ES-I3 (cell line): ENCODE results near the gene MXRA8.
"Not testable (repeated sequence)": the region's sequence is repeated elsewhere in the genome, so short reads cannot be mapped to it uniquely, and the experiment has no call there.

Source experiments
- H3K36me3 ChIP-seq: 2 replicates; pipeline ENCODE4 v1.6.1; 2013; ENCODE audit warnings: mild to moderate bottlenecking, low read length, control low read depth, moderate library complexity; ENCODE audit not compliant: insufficient read depth
- H3K4me1 ChIP-seq: 2 replicates; pipeline ENCODE4 v1.6.1; 2013; ENCODE audit warnings: mild to moderate bottlenecking, control low read depth, low read length; ENCODE audit not compliant: insufficient read depth
- H3K9ac ChIP-seq: 2 replicates; pipeline ENCODE4 v1.6.1; 2013; ENCODE audit warnings: low read depth, mild to moderate bottlenecking, low read length, moderate library complexity
- H3K9me3 ChIP-seq: 2 replicates; pipeline ENCODE4 v1.6.1; 2013; ENCODE audit warnings: mild to moderate bottlenecking, low read length, moderate library complexity; ENCODE audit not compliant: control insufficient read depth, insufficient read depth

MXRA8 gene

DNA sequence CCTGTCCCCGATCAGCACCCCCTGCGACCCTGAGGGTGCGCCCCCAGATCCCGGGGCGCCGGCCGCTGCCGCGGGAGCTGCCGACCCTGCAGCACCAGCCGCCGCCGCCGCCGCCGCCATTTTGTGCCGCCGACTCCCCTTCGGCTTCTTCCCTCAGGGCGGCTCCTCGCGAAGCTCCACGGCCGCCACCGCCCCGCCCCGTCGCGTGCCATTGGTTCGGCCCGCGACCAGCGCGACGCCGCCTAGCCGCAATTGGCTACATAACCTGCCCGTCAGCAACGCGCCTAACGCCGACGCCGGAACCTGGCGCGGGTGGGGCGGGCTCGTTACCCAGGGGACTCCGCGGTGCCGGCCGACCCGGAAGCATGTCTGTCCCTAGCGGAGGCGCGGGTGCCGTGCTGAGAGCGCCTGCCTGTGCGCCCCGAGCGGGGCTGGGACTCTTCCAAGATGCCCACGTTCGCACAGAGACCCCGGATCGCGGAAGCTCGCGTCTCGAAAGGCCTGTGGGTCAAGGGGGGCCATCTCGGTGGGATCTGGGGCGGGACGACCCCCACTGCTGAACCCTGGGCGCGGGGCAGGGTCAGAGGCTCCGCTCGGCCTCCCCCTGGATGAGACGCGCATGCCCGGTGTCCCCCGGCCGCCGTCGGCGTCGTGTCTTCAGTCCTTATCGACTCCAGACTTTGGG, 41.0 kb upstream of the MXRA8 start, which contains the start of gene CCNL2:
Gene CCNL2, minus strand, starts transcription at position 149 of the 685 bp plus-strand sequence. Its CDS starts 29 bp downstream, at position 120.
- peak within 1 kb of the TSS; percentile 76 for H3K9ac ChIP-seq
- H3K9me3 ChIP-seq: no peaks in the 10 kb centered on the region
- H3K4me1 ChIP-seq: peaks cover 4% of the 10 kb centered on the region; the same call in 1 of the 2 replicates
- peaks cover 32% of the 10 kb centered on the region for H3K36me3 ChIP-seq

DNA sequence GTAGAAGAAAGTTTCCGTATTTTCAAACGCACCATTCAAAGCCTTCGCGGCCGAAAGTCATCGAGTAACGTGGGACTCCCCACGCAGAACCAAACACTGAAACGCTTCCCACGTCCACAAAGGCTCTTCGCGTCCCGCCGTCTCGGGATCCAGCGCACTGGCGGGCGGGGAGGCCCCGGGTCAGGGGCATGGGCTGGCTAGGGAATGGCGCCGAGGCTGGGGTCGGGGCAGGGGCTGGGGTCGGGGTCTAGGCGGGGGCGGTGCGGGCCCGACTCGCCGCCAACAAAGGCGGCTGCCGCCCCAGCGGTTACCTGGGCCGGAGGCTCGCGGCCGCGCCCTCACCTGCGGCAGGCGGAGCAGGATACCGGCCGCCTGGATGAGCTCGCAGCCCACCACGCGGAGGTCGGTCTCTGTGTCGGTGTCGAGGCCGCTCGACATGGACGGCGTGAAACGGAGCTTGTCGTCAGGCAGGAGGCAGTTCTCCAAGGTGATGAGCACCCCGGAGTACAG, 40.4 kb upstream of the MXRA8 start:
- H3K9ac ChIP-seq: peak overlapping the region; percentile 76
- H3K9me3 ChIP-seq: no peaks in the 10 kb centered on the region
- peaks cover 34% of the 10 kb centered on the region for H3K36me3 ChIP-seq
- peaks cover 4% of the 10 kb centered on the region; the same call in 1 of the 2 replicates for H3K4me1 ChIP-seq

DNA sequence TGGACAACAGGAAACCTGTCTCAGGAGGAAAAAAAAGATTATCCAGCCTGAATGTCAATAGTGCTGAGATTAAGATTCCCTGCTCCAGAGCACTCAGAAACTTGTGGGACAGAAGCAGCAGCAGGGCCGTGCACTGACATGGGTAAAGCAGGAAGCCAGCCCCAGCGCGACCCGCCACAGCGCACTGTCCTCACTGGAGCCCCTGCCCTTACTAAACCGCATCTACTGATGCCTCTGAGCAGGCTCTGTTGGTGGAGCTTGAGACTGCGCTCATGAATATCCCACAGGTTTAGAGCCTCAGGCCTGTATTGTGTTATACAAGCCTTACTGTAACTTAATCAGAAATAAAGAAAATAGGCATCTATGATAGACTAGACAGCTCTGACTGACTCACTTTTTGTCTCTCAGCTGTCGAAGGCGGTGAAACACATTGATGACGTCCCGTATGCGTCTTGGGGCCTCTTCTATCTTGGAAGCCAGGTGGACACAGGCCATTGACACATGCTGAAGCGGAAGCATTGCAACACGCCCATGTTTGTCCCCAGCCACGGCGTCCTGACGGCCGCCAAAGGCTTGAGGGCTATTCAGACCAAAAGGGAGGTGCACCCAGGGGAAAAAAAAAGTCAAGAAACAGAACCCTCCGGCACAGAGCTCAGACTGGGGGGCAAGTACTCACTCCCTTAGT, 39.6 kb upstream of the MXRA8 start:
- Histone ChIP-seq H3K9me3 (no peaks in the 10 kb centered on the region), H3K36me3 (peaks cover 37% of the 10 kb centered on the region), H3K9ac (peak overlapping the region; percentile 76), H3K4me1 (peaks cover 4% of the 10 kb centered on the region; the same call in 1 of the 2 replicates)

DNA sequence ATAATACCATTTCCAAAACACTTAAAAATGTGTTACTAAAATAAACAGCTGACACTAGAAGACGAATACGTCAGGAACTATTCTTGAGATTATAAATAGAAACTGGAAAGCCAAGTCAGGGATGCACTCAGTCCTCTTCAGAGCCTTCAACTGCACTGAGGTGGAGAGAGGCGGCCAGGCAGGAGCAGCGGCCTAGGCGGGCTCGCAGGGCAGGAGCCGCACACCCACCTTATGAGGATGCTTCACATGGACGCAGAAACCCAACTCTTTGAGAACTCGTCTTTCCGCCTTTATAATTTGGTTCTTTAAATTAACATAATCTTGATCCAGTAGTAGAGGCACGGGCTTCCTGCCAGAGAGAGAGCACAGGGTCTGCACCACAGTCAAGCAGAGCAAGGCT, 36.8 kb upstream of the MXRA8 start:
- H3K36me3 ChIP-seq: peaks cover 58% of the 10 kb centered on the region
- peaks cover 4% of the 10 kb centered on the region; the same call in 1 of the 2 replicates for H3K4me1 ChIP-seq

DNA sequence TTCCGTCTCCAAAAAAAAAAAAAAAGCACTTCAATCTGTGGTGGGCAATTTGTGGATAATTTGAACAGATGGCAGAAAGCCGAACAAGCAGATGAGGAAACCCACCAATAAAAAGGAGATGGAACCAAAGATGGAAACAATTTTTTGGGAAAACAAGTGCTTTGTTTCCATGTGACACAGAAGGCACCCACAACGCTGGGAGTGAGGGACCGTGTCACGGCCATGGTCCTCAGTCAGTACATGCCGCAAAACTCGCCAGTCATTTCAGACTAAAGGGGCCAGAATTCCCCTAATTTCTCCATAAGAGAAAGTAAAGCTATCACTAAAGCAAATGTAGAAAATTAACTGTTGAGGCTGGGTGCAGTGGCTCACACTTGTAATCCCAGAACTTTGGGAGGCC, 35.8 kb upstream of the MXRA8 start:
- Histone ChIP-seq H3K36me3 (peaks cover 69% of the 10 kb centered on the region), H3K9me3 (no peaks in the 10 kb centered on the region), H3K9ac (no peak overlapping the region), H3K4me1 (peaks cover 4% of the 10 kb centered on the region; the same call in 1 of the 2 replicates)

More for the DNA sequence above, 36.8 kb upstream of the MXRA8 start:
- Histone ChIP-seq H3K9me3 (no peaks in the 10 kb centered on the region), H3K9ac (no peak overlapping the region)

DNA sequence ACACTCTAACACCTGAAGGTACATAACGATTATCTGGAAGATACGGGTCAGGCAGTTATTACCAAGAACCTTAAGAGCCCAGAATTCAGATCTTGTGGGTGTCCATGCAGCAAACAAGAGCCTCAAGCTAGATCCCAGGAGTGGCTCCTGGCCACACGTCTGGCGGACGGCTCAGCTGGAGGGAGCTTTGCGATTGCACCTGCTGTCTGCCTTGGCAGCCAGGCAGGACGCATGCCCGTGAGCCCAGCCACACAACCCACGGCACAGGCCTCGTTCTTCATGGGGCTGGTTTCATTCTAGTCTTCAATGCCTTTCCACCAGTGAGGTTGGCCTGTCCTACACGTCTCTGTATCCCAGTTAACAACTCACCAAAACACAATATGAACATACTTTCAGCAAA, 35.1 kb upstream of the MXRA8 start:
- Histone ChIP-seq H3K4me1 (peaks cover 4% of the 10 kb centered on the region; the same call in 1 of the 2 replicates), H3K9ac (no peak overlapping the region), H3K36me3 (peaks cover 72% of the 10 kb centered on the region), H3K9me3 (no peaks in the 10 kb centered on the region)

DNA sequence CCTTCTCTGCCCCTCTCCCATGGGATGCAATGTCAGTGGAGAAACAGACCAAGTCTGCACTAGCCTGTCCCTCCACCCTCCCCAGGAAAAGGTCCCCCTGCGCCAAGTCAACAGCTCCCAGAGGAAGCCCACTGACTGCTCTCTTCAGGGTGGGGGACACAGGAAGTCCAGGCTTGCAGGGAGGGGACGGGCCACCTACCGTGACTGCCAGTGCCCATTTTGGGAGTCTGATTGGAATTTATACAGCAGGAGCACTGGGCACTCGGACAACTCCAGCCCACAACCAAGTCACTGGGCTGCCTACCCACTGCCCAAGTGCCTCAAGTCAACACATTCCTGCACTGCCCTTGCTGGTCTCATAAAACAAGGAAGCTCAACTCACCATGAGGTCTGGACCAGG, 34.7 kb upstream of the MXRA8 start:
- Histone ChIP-seq H3K9ac (no peak overlapping the region), H3K9me3 (no peaks in the 10 kb centered on the region), H3K4me1 (peaks cover under 1% of the 10 kb centered on the region; the same call in 1 of the 2 replicates), H3K36me3 (peaks cover 69% of the 10 kb centered on the region)

DNA sequence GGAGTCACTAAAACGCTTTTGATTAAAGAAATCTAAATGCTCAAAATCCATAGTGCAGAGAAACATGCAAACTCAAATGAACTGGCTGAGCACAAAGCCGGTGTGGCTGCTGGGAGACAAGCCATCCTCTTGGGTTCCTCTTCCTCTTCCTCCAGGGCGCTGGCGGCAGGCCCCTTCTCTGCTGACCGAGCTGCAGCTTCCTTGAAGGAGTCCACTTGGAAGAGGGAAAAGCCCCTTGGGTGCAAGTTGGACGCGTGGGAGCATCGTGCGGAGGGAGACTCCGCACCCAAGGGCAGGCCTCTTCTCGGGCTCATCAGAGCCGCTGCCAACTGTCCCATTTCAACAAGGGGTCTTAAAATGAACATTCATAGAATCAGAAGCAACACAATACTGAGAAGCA, 32.9 kb upstream of the MXRA8 start:
- Histone ChIP-seq H3K9me3 (no peaks in the 10 kb centered on the region), H3K36me3 (peaks cover 70% of the 10 kb centered on the region), H3K9ac (no peak overlapping the region), H3K4me1 (no peaks in the 10 kb centered on the region)

DNA sequence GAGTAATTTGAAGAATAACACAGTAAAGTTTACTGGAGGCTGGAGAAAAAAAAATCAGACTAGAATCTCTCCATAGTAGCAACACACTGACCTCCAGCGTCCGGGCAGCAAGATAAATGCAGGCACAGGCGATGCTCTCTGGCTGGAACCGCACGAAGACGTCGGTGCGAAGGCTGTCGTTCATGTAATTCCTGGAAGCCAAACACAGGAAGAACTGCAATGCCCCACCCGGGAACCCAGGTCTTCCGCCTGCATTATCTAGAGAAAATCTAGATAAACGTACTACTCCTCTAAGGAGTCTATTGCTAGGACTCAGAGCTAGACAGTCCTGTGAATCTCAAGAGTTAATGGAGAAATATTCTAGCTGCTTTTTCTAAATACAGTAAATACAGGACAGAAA, 32.3 kb upstream of the MXRA8 start:
- Histone ChIP-seq H3K4me1 (no peaks in the 10 kb centered on the region), H3K9ac (no peak overlapping the region), H3K9me3 (no peaks in the 10 kb centered on the region), H3K36me3 (peaks cover 72% of the 10 kb centered on the region)

DNA sequence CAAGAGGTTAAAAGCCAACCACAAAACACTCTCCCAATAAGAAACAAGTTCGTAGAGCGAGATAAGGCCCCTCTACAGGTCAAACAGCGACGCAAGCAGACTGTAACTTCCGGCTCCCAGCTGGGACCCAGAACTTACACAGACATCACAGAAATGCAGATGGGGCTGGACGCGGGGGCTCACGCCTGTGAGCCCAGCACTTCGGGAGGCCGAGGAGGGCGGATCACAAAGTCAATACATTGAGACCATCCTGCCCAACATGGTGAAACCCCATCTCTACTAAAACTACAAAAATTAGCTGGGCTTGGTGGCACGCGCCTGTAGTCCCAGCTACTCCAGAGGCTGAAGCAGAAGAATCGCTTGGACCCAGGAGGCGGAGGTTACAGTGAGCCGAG, 29.7 kb upstream of the MXRA8 start:
- Histone ChIP-seq H3K36me3 (peaks cover 54% of the 10 kb centered on the region), H3K4me1 (no peaks in the 10 kb centered on the region), H3K9me3 (no peaks in the 10 kb centered on the region), H3K9ac (no peak overlapping the region)

DNA sequence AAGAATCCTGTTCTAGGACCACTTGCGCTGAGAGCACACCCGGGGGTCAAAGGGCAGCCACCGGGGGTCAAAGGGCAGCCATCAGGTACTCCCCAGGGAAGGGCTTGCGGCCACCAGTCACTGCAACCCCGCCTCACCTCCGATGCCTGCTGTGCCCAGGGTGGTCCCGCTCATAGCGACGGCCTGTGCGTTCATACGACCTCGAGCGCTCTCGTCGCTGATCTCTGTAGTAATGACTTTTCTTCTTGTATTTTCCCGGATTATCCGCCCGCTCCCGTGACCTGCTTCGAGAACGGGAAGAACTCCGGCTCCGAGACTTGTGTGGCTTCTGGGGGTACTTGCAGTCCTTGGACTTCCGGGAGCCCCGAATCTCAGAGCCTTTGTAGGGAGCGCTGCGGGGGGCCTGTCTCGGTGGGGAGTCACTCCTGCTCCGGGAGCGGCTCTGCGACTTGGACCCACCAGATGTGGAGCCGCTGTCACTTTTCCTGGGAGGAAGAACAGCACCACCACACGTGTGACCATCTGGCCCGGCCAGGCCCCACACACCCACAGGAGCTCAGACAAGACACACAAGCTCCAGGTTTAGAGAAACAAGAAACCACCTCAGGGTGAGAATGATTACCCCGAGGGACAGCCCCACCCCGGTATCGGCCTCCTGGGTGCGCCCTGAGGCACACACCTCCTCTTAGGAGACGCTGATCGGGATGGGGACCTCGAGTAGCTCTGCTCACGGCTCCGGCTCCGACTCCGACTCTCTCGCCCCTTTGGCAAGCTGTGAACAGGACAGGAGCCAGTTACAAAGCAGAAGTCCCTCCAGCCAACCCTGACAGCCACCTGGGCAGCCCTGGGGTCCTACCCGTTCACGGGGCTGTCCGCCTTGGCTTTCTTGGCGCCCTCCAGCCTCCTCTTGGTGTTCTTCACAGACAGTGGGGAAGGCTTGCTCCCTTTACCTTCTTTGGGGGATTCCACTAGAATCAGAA, 29.0 kb upstream of the MXRA8 start:
- no peaks in the 10 kb centered on the region for H3K9me3 ChIP-seq
- H3K36me3 ChIP-seq: peaks cover 48% of the 10 kb centered on the region
- no peaks in the 10 kb centered on the region for H3K4me1 ChIP-seq
- H3K9ac ChIP-seq: no peak overlapping the region

DNA sequence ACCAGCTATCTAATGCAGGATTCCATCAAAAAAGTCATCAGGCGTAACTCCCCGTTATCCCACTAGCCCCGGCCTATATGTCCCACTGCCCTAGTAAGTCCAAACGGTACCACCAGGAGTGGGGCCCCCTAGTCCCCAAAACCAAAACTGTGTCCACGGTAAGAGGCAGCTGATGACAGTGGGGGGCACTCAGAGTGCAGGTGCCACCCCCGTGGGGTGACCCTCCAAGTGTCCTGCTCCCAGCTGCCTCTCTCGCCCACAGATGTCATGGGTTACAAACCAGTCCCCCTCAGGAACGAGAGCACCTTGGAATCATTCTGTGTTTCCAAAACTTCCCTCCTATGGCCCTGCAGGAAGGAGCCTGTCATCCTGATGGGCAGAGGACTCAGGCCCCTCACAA, 27.6 kb upstream of the MXRA8 start:
- H3K9me3 ChIP-seq: no peaks in the 10 kb centered on the region
- no peaks in the 10 kb centered on the region for H3K4me1 ChIP-seq
- H3K9ac ChIP-seq: no peak overlapping the region
- H3K36me3 ChIP-seq: peaks cover 36% of the 10 kb centered on the region

DNA sequence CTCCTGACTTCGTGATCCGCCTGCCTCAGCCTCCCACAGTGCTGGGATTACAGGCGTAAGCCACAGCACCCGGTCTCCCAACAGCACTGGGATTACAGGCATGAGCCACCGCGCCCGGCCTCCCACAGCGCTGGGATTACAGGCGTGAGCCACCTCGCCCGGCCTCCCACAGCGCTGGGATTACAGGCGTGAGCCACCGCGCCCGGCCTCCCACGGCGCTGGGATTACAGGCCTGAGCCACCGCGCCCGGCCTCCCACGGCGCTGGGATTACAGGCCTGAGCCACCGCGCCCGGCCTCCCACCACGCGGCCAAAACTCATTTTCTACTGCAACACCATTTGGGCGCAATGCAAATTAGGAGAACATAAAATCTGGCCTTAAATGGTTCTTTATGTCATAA, 27.0 kb upstream of the MXRA8 start:
- not testable (repeated sequence) for H3K9ac ChIP-seq, H3K4me1 ChIP-seq, H3K9me3 ChIP-seq
- H3K36me3 ChIP-seq: peaks cover 30% of the 10 kb centered on the region

DNA sequence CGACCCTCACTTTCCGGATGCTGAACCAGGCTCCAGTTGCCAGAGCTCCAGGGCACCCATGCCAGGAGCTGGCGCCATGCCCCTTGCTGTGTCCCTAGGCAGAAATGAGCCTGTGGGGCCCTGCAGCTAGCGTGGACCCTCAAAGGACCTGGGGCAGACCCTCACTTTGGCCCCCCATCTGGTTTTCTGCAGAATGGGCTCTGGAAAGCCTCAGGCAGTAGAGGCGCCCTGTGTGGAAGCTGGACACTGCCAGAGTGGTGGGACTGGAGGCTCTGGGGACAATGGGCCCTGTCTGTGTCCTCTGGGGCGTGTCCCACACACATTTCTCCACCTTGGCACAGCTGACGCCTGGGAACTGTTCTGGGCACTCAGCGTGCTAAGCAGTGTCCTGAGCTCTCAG, 22.9 kb upstream of the MXRA8 start:
- Histone ChIP-seq H3K9me3 (no peaks in the 10 kb centered on the region), H3K9ac (no peak overlapping the region), H3K4me1 (no peaks in the 10 kb centered on the region), H3K36me3 (0 out of 2 replicates have a peak, but pooled peaks cover 3% of the 10 kb centered on the region)
